ENCODE measurements around the gene SLC39A11.
"Not testable (repeated sequence)": the region's sequence is repeated elsewhere in the genome, so short reads cannot be mapped to it uniquely, and the experiment has no call there.

Gene SLC39A11

DNA sequence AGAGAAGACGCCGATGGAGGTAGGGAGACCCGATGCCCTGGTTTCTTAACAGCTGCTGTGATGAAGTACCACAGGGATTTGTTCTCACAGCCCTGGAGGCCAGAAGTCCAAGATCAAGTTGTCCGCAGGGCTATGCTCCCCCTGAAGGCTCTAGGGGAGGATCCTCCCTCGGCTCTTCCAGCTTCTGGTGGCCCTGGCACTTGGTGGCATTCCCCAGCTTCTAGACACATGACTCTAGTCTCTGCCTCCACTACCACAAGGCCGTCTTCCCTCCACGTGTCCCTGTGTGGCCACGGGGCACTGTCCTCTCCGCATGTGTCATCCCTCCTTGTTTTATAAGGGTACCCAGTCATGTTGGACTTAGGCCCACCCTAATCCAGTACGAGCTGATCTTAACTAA lies 375.2 kb downstream of the SLC39A11 start:
- no peak for DNase-seq (ENCODE audit: low read depth in 2 of 2)

DNA sequence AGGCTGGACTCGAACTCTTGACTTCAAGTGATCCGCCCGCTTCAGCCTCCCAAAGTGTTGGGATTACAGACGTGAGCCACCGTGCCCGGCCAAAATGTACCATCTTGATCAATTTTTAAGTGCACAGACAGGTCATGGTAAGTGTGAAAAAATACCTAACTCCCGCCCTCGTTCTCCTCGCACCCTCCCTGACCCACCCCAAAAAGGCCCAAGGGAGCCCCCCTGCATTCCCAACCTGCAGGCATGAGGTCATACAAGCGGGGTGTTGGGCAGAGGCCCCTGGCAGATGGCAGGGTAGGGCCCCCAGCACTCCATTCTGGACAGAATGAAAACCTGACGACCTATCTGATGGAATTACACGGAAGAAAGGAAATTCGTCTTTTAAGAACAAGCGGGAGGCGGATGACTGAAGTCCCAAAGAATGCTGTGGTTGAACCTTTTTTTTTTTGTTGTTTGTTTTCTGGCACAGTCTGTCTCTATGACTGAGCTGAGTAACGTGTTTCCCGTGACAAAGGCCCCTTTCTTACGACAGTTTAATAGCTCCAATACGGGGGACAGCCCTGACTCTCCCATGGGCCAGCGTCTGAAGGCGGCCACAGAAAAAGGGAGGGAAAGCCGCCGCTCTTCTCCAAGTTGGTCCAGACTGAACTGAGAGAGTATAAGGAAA lies 376.4 kb downstream of the SLC39A11 start:
- peak; percentile 67 to 76 for DNase-seq (ENCODE audit: low read depth in 2 of 2)

DNA sequence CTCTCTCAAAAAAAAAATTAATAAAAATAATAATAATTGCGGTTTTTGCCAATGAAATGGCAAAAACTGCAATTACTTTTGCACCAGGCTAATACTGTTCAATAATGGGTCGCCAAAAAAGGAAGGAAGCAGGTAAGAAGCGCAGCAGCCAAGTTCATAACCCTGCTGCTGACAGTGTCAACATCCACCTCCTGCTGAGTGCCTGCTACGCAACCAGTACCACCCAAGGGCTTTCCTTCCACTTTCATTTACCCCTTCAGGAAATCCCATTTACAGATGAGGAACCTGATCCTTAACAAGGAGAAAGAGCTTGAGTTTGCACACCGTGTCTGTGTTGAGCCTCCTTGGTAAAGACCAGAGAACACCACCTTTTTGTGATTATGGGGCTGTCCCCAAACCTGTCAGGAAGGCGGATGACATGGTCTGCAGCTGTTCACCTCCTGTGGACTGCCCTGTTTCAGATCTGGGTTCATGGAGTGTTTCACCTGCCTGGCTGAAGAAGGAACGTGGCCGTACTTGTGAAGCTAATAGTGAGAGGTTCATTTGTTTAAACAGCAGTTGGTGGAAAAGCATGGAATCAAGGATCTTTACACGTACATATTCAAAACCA lies 378.0 kb downstream of the SLC39A11 start:
- no peak for DNase-seq (ENCODE audit: low read depth in 2 of 2)

DNA sequence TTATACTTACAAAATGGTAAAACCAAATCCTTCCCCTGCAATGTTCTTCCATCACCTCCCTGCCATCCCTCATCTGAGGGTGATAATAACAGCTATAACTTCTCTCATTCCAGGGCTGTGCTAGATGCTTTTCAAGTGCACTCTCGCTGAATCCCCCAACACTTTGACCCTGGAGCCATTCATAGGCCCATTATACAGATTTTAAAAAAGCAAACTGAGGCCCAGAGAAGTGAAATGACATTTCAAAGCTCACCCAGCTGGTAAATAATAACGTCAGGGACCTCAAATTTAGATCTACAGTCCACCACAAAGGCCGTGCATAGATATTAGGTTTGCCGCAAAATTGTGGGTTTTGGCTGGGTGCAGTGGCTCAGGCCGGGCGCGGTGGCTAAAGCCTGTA lies 378.8 kb downstream of the SLC39A11 start:
- DNase-seq (ENCODE audit: low read depth in 2 of 2), result no peak

GRCh38 chr17:72711521-72712310 lies 380.8 kb downstream of the SLC39A11 start:
- no peak for DNase-seq (ENCODE audit: low read depth in 2 of 2)

DNA sequence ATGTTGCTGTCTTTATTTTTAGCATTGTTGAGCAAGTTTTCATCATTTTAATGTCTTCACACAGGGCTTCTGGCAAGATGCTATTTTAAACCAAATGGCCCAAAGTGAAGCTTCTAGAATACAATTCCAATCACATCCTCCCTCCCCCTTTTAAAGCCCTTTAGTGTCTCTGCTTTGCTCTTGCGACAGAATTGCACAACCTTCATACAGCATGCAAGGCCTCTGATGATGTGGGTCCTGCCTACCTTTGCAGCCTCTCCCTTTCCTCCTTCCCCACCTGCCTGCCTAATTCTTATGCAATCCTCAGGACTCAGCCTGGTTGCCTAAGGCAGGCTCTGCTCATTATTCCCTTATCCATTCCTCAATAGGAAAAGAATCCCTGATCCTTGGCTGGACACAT lies 381.7 kb downstream of the SLC39A11 start:
- DNase-seq (ENCODE audit: low read depth in 2 of 2), result no peak

GRCh38 chr17:72710202-72710601 lies 382.3 kb downstream of the SLC39A11 start:
- no peak for DNase-seq (ENCODE audit: low read depth in 2 of 2)

GRCh38 chr17:72708682-72709081 lies 383.8 kb downstream of the SLC39A11 start:
- DNase-seq (ENCODE audit: low read depth in 2 of 2), result not testable (repeated sequence)

- DNase-seq (ENCODE audit: low read depth in 2 of 2), result no peak
These were observed 384.6 kb downstream of the SLC39A11 start for GRCh38 chr17:72707881-72708280.

- no peak for DNase-seq (ENCODE audit: low read depth in 2 of 2)
These were observed 386.0 kb downstream of the SLC39A11 start for GRCh38 chr17:72706396-72706981.

GRCh38 chr17:72705905-72706395 lies 386.5 kb downstream of the SLC39A11 start:
- no peak for DNase-seq (ENCODE audit: low read depth in 2 of 2)

DNA sequence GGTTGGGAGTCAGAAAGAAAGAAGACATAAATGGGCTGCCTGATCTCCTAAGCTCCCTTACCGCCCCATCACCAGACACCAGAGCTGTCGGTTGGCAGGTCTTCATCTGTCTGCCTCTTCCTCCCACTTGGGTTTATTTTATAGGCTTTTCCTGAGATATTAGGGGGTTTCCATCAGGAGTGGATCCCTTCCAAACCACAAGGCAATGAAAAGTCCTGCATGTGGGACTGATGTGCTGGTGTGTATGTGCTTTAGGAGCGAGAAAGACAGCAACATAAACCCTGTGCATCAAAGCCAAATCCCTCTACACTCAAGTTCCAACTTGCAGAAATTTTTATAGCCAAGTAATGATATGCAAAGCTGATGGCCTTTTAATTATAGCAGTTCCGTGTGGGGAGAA lies 389.5 kb downstream of the SLC39A11 start:
- peak; percentile 64 to 69 for DNase-seq (ENCODE audit: low read depth in 2 of 2)

DNA sequence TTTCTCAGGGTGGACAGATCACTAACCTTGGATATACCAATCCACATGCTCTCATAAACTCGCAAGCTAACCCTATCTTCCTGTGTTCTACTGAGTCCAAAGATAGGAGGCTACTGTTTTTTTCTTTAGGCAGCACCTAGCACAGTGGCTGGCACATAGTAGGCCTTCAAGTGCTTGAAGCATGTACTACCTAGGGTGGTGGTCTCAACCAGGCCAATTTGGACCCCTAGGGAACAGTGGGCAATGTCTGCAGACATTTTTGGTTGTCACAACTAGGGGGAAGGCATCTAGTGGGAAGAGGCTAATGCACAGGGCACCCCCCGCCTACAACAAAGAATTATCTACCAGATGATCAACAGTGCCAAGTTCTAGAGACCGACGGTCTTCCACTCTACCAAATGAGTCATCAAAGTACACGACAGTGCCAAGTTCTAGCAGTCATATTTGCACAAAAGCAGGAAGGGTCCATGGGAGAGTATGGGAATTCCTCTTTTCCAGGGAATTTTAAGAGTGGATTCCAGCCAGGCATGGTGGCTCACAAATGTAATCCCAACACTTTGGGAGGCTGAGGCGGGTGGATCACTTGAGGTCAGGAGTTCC lies 390.3 kb downstream of the SLC39A11 start:
- no peak for DNase-seq (ENCODE audit: low read depth in 2 of 2)

DNA sequence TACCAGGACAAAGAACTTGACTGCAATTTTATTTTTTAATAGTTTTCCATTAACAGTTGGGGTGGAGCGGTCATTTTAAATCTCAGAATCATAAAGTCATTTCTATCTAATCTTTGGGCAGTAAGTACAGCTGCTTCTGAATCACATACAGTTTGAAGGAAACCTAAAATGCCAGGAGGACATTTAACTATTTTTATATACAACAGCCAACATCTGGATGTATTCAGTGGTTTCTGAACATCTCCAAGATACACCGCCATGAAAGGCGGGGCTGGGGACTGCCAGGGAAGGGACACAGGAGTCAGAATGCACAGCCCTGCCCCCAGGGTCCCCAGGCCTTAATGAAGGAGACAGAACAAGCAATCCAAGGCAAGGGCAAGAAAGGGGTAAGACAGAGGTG lies 392.3 kb downstream of the SLC39A11 start:
- no peak for DNase-seq (ENCODE audit: low read depth in 2 of 2)

DNA sequence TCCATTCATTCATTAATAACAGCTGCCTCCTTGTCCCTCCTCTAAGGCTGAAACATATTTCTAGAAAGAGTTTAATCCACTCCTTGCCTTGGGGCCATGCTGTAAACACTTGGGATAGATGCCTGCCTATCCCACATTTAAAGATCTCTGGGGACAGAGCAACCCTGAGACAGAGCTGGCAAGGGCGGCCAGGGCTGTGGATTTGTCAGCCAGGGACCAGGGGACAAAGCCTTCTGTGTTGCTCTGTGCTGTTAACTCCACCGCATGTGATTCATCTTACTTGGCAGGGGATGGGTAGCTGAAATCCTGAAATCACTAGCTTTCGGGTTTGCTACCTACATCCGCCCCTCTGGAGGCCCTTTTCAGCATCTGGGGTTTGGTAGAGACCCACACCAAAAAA lies 392.9 kb downstream of the SLC39A11 start:
- no peak for DNase-seq (ENCODE audit: low read depth in 2 of 2)

- no peak for DNase-seq (ENCODE audit: low read depth in 2 of 2)
These were observed 394.8 kb downstream of the SLC39A11 start for GRCh38 chr17:72697602-72698146.

- DNase-seq (ENCODE audit: low read depth in 2 of 2), result no peak
These were observed 395.8 kb downstream of the SLC39A11 start for GRCh38 chr17:72696721-72697120.

GRCh38 chr17:72696156-72696555 lies 396.3 kb downstream of the SLC39A11 start:
- no peak for DNase-seq (ENCODE audit: low read depth in 2 of 2)

GRCh38 chr17:72693956-72694355 lies 398.5 kb downstream of the SLC39A11 start:
- DNase-seq (ENCODE audit: low read depth in 2 of 2), result no peak

DNA sequence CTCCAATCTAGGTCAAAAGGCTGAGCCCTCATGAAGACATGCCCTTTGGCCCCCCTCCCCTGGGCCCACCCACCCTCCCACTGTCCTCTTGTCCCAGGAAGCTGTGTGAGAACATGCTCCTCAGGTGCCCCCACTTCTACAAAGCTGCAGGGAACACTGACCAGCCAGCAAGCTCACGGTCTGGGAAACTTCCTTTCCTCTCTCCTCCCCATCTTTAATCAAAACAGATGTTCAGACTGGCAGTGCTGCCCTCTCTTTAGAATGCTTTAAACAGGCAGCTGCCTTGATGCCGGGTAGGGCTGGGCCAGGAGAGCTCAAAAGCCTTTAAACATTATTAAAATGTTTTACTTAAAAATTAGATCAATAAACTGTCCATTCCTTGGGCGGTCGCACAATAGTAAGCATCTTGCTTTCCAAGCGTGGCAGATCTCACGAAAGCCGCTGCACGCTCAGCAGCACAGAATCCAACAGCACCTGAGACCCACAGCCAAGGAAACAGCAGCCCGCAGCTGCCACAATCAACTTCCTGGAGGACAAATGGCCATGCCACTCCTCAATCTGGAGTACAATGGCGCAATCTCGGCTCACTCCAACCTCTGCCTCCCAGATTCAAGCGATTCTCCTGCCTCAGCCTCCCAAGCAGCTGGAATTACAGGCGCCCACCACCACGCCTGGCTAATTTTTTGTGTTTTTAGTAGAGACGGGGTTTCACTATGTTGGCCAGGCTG lies 399.2 kb downstream of the SLC39A11 start:
- no peak for DNase-seq (ENCODE audit: low read depth in 2 of 2)

DNA sequence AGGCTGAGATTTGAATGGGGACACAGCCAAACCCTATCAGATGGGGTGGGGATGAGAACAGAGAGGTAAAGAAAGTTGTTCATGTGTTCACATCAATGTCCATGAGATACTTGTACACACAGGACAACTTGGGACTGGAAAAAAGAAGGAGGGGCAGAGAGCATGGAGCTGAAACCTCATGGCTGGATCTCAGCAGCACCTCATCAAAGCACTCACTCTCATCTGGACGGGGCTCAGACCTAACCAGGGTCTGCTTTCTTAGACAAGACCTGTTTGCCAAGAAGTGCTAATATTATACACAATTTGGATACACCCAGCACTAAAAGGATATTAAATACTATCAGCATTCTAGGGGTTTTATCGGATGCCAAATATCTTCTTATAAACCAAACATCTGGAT lies 399.8 kb downstream of the SLC39A11 start:
- no peak for DNase-seq (ENCODE audit: low read depth in 2 of 2)
